ENCODE results near the gene PLXNA4.

DNA sequence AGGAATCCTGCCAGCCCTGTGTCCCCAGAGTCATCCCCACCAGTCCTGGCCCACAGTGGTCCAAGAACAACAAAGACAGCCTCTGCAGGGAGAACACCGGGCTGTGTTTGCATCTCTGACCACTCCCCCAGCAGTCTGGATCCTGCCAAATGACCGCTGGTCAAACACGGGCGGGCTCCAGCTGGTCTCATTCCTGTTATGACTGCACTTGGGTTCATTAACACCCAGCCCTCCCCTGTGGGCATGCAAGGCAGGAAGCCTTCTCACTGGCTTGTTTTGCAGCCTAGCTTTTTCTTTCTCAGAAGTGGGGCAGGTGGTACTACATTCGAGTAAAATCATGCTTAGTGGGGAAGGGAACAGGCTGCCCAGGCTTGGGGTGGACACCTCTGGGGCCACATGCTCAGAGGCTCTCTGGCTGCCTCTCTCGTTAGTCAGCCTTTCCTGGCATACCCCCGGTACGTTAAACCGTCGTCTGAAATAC lies 190.0 kb downstream of the PLXNA4 start:
- TF ChIP-seq, protein P1, sequence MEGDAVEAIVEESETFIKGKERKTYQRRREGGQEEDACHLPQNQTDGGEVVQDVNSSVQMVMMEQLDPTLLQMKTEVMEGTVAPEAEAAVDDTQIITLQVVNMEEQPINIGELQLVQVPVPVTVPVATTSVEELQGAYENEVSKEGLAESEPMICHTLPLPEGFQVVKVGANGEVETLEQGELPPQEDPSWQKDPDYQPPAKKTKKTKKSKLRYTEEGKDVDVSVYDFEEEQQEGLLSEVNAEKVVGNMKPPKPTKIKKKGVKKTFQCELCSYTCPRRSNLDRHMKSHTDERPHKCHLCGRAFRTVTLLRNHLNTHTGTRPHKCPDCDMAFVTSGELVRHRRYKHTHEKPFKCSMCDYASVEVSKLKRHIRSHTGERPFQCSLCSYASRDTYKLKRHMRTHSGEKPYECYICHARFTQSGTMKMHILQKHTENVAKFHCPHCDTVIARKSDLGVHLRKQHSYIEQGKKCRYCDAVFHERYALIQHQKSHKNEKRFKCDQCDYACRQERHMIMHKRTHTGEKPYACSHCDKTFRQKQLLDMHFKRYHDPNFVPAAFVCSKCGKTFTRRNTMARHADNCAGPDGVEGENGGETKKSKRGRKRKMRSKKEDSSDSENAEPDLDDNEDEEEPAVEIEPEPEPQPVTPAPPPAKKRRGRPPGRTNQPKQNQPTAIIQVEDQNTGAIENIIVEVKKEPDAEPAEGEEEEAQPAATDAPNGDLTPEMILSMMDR (conservative IDR thresholded peaks at IDR 0.05) = no peak
- no peak for TF ChIP-seq EZH2 (IDR thresholded peaks at IDR 0.05; ENCODE audit: low read depth)

All from PC-9 (cell line).